Keratinocyte (primary cell): ENCODE data around the gene PCDHB7. TPM values are rescaled to one million over a fixed set of nuclear protein-coding genes. Genes with fewer than 3 reads are reported as not detected.
"Not testable (repeated sequence)": the region's sequence is repeated elsewhere in the genome, so short reads cannot be mapped to it uniquely, and the experiment has no call there.

Source experiments
- DNase-seq: peaks from one replicate; pipeline ENCODE4 v3.0.0-alpha.2; 2011; ENCODE audit warnings: low read depth, missing footprints, low spot score
- FAIRE-seq: peaks from 2 replicates; lab custom pipeline; 2011; peaks lifted over from hg19 to GRCh38; lab: Jason Lieb, UNC
- H2AFZ ChIP-seq: 2 replicates; pipeline ENCODE4 v1.6.0; 2012; ENCODE audit warnings: low read length, control low read depth, inconsistent platforms; ENCODE audit not compliant: control insufficient read depth
- H3K27ac ChIP-seq: 2 replicates; pipeline ENCODE4 v1.5.1; 2011; ENCODE audit warnings: low read length; ENCODE audit not compliant: control insufficient read depth, insufficient read depth
- H3K27me3 ChIP-seq: 3 replicates; pipeline ENCODE4 v1.6.0; 2011; ENCODE audit warnings: low read length; ENCODE audit not compliant: control insufficient read depth, insufficient read depth; ENCODE audit errors: extremely low read depth
- H3K36me3 ChIP-seq, 2 experiments: 2 replicates in 1 of 2; 3 replicates in 1 of 2; pipeline ENCODE4 v1.5.1; 2011; ENCODE audit warnings: low read length in 2 of 2, mild to moderate bottlenecking in 1 of 2; ENCODE audit not compliant: control insufficient read depth in 2 of 2, insufficient read depth in 2 of 2; ENCODE audit errors: extremely low read depth in 1 of 2
- H3K4me1 ChIP-seq: 3 replicates; pipeline ENCODE4 v1.5.1; 2011; ENCODE audit warnings: low read length; ENCODE audit not compliant: control insufficient read depth, insufficient read depth; ENCODE audit errors: extremely low read depth
- H3K4me2 ChIP-seq: 3 replicates; pipeline ENCODE4 v1.6.0; 2011; ENCODE audit warnings: low read depth, low read length; ENCODE audit not compliant: control insufficient read depth, insufficient read depth; ENCODE audit errors: extremely low read depth
- H3K4me3 ChIP-seq, 3 experiments: fragments of 200-600 bp in 1 of 3; sonication (generic) in 1 of 3; 2 replicates in 2 of 3; 3 replicates in 1 of 3; pipeline ENCODE4 v1.5.1; 2011 to 2016; ENCODE audit warnings: low read length in 3 of 3, mild to moderate bottlenecking in 3 of 3, control low read depth in 2 of 3, inconsistent platforms in 1 of 3, low read depth in 1 of 3, mixed read lengths in 1 of 3, mixed run types in 1 of 3, moderate library complexity in 1 of 3; ENCODE audit not compliant: control insufficient read depth in 2 of 3, insufficient read depth in 2 of 3; ENCODE audit errors: extremely low read depth in 1 of 3
- H3K79me2 ChIP-seq: 2 replicates; pipeline ENCODE4 v1.6.0; 2012; ENCODE audit warnings: low read length; ENCODE audit not compliant: control insufficient read depth, insufficient read depth
- H3K9ac ChIP-seq: 3 replicates; pipeline ENCODE4 v1.6.0; 2011; ENCODE audit warnings: low read length; ENCODE audit not compliant: control insufficient read depth, insufficient read depth; ENCODE audit errors: extremely low read depth
- H3K9me1 ChIP-seq: 3 replicates; pipeline ENCODE4 v1.6.0; 2011; ENCODE audit warnings: low read length; ENCODE audit not compliant: control insufficient read depth, insufficient read depth; ENCODE audit errors: extremely low read depth
- H3K9me3 ChIP-seq: 2 replicates; pipeline ENCODE4 v1.5.1; 2012; ENCODE audit warnings: low read depth, low read length; ENCODE audit not compliant: control insufficient read depth
- H4K20me1 ChIP-seq: 3 replicates; pipeline ENCODE4 v1.6.0; 2011; ENCODE audit warnings: low read length; ENCODE audit not compliant: control insufficient read depth, insufficient read depth; ENCODE audit errors: extremely low read depth
- EZH2 ChIP-seq: IDR thresholded peaks from one replicate; pipeline ENCODE4 v1.6.1; 2012; ENCODE audit warnings: inconsistent platforms, mild to moderate bottlenecking, low read length, moderate library complexity
- dilution Hi-C: fragments of 300-500 bp; cut with MboI; formaldehyde crosslinking; loops from one replicate; pipeline ENCODE4 v1.7.0; 2020; ENCODE audit warnings: low sequenced_read_pairs; ENCODE audit not compliant: extremely low pct_ligation_motif_present
- polyA plus RNA-seq, 5 experiments: library from polyadenylated mRNA; depleted of rRNA in 3 of 5; stranded (reverse) in 3 of 5; stranded (forward) in 1 of 5; unstranded in 1 of 5; fragments of >200 nt; gene quantifications; 1 replicate in 1 of 5; 2 replicates in 3 of 5; 3 replicates in 1 of 5; pipeline versions ENCODE4 v1.2.1 to v1.2.3, GENCODE V29; 2011 to 2012; ENCODE audit warnings: missing spikeins in 2 of 5, low read depth in 1 of 5, low replicate concordance in 1 of 5
- TF ChIP-seq, protein P1 (sequence below), 3 experiments: IDR thresholded peaks in 1 of 3; conservative IDR thresholded peaks in 1 of 3; optimal IDR thresholded peaks in 1 of 3; 2 replicates in 2 of 3; 3 replicates in 1 of 3; pipeline versions ENCODE3 to v1.5.1; 2011; ENCODE audit warnings: low read length in 3 of 3, mild to moderate bottlenecking in 3 of 3, moderate library complexity in 2 of 3, control low read depth in 1 of 3, inconsistent platforms in 1 of 3; ENCODE audit not compliant: insufficient read depth in 2 of 3; ENCODE audit errors: extremely low read depth in 1 of 3

PCDHB7 gene
- polyA plus RNA-seq, 1 donor (not counting 4 experiments of a cell fraction or from before 2014, with no cell fraction given): not detected

DNA sequence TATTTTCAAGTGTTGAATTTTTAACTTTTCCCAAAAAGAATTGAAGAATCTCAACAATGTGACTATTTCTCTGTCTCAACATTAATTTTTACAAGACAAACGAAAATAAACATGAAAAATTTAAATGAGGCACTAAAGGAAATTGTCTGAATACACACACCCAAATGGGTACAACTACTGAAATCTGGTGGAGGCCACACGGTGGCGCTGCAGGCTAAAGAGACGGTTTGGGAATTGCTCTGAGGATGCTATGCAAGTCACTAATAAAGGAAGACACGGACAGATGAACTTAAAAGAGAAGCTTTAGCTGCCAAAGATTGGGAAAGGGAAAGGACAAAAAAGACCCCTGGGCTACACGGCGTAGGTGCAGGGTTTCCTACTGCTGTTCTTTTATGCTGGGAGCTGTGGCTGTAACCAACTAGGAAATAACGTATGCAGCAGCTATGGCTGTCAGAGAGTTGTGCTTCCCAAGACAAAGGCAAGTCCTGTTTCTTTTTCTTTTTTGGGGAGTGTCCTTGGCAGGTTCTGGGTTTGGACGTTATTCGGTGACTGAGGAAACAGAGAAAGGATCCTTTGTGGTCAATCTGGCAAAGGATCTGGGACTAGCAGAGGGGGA is 19.8 kb downstream of the PCDHB7 start, which contains the start of gene PCDHB10:
Gene PCDHB10 (plus strand): TSS at position 244 of the 616 bp plus-strand sequence. CDS start 200 bp downstream, at position 444.
- Histone ChIP-seq H3K36me3 (no peaks in the 10 kb centered on the region), H3K4me2 (no peak within 1 kb of the TSS), H3K9me3 (no peaks in the 10 kb centered on the region), H4K20me1 (no peaks in the 10 kb centered on the region), H3K79me2 (no peaks in the 10 kb centered on the region), H2AFZ (no peak within 1 kb of the TSS), H3K27me3 (no peaks in the 10 kb centered on the region), H3K4me3 (no peak within 1 kb of the TSS), H3K27ac (no peak within 1 kb of the TSS), H3K9ac (no peak within 1 kb of the TSS), H3K4me1 (no peaks in the 10 kb centered on the region), H3K9me1 (no peaks in the 10 kb centered on the region)
- dilution Hi-C loops: no loop called here
- FAIRE-seq (no peak), DNase-seq (no peak)
- no peak for TF ChIP-seq EZH2
- TF ChIP-seq, protein P1, sequence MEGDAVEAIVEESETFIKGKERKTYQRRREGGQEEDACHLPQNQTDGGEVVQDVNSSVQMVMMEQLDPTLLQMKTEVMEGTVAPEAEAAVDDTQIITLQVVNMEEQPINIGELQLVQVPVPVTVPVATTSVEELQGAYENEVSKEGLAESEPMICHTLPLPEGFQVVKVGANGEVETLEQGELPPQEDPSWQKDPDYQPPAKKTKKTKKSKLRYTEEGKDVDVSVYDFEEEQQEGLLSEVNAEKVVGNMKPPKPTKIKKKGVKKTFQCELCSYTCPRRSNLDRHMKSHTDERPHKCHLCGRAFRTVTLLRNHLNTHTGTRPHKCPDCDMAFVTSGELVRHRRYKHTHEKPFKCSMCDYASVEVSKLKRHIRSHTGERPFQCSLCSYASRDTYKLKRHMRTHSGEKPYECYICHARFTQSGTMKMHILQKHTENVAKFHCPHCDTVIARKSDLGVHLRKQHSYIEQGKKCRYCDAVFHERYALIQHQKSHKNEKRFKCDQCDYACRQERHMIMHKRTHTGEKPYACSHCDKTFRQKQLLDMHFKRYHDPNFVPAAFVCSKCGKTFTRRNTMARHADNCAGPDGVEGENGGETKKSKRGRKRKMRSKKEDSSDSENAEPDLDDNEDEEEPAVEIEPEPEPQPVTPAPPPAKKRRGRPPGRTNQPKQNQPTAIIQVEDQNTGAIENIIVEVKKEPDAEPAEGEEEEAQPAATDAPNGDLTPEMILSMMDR (optimal IDR thresholded peaks at IDR 0.05 in 1 of 3, IDR thresholded peaks at IDR 0.05 in 1 of 3, conservative IDR thresholded peaks at IDR 0.05 in 1 of 3; ENCODE audit: extremely low read depth in 1 of 3, insufficient read depth in 2 of 3, low read length in 3 of 3): peak in 2 of 3 experiments; percentile 18 to 26

GRCh38 chr5:141194332-141194731 is 21.9 kb downstream of the PCDHB7 start:
- H2AFZ ChIP-seq, dilution Hi-C loops, H3K4me2 ChIP-seq, H3K9me3 ChIP-seq, FAIRE-seq, H3K27ac ChIP-seq, H3K79me2 ChIP-seq, H3K27me3 ChIP-seq, H3K9me1 ChIP-seq, H3K4me3 ChIP-seq, DNase-seq, H3K4me1 ChIP-seq, H3K36me3 ChIP-seq, H3K9ac ChIP-seq, H4K20me1 ChIP-seq: not testable (repeated sequence)

DNA sequence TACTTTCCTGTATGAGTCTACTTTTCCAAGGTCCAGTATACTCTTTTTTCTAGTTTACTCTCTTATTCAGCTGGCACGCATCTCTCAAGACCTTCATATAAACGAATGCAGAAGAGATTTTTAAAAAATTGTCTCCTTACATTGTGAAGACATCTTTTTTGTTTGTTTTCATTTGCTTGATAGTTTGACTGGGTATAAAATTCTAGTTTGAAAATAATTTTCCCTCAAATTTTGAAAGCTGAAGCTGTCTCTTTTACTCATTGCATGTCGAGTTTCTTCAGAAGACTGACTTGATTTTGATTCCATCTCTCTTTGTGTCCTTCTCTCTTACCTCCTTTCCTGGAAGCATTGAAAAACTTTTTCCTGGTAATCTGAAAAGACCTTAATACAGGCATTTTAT is 23.9 kb downstream of the PCDHB7 start:
- no peak for FAIRE-seq

More for the DNA sequence above, 23.9 kb downstream of the PCDHB7 start:
- H3K79me2 ChIP-seq: no peaks in the 10 kb centered on the region
- DNase-seq: no peak
- dilution Hi-C loops: no loop called here
- no peaks in the 10 kb centered on the region for H3K9me1 ChIP-seq
- H3K36me3 ChIP-seq: no peaks in the 10 kb centered on the region
- H3K27me3 ChIP-seq: no peaks in the 10 kb centered on the region
- no peak overlapping the region for H3K9ac ChIP-seq
- H4K20me1 ChIP-seq: no peaks in the 10 kb centered on the region
- H3K27ac ChIP-seq: no peak overlapping the region
- no peak overlapping the region for H3K4me2 ChIP-seq
- H3K4me1 ChIP-seq: no peaks in the 10 kb centered on the region
- no peak overlapping the region for H3K4me3 ChIP-seq
- H3K9me3 ChIP-seq: no peaks in the 10 kb centered on the region
- no peak overlapping the region for H2AFZ ChIP-seq
- TF ChIP-seq EZH2: no peak
- TF ChIP-seq, protein P1 (optimal IDR thresholded peaks at IDR 0.05 in 1 of 3, IDR thresholded peaks at IDR 0.05 in 1 of 3, conservative IDR thresholded peaks at IDR 0.05 in 1 of 3; ENCODE audit: extremely low read depth in 1 of 3, insufficient read depth in 2 of 3, low read length in 3 of 3): no peak
